Loucy (cell line): ENCODE measurements around the gene FMNL2.

Experiments
- EZH2phosphoT487 ChIP-seq: fragments of 200-600 bp; IDR thresholded peaks from 2 replicates; pipeline ENCODE4 v1.6.1; 2018; ENCODE audit warnings: antibody characterized with exemption, mild to moderate bottlenecking, moderate library complexity, borderline replicate concordance
- TF ChIP-seq, protein P1 (sequence below): fragments of 200-600 bp; sonication (generic); conservative IDR thresholded peaks from 2 replicates; pipeline ENCODE4 v1.5.1; 2014; ENCODE audit warnings: mild to moderate bottlenecking, antibody characterized with exemption, low read length

DNA sequence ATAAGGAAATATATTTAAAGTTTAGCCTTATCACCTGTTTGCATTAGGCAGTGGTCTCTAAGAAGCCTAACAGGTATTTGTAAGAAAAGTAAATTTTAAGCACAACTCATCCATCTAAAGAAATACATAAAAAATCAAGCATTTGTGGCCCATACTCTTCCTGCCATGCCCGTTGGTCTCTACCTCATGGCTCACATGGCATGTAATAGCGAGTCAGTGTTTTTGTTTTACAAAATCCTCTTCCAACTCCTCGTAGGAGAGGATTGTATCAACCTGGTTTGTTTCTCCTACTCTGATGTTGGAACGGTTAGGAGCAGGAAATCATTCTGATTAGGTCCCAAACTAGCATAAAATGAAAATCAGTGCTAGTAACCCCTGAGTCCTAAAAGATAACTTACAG is 91.8 kb downstream of the FMNL2 start:
- TF ChIP-seq, protein P1, sequence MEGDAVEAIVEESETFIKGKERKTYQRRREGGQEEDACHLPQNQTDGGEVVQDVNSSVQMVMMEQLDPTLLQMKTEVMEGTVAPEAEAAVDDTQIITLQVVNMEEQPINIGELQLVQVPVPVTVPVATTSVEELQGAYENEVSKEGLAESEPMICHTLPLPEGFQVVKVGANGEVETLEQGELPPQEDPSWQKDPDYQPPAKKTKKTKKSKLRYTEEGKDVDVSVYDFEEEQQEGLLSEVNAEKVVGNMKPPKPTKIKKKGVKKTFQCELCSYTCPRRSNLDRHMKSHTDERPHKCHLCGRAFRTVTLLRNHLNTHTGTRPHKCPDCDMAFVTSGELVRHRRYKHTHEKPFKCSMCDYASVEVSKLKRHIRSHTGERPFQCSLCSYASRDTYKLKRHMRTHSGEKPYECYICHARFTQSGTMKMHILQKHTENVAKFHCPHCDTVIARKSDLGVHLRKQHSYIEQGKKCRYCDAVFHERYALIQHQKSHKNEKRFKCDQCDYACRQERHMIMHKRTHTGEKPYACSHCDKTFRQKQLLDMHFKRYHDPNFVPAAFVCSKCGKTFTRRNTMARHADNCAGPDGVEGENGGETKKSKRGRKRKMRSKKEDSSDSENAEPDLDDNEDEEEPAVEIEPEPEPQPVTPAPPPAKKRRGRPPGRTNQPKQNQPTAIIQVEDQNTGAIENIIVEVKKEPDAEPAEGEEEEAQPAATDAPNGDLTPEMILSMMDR, result no peak
- TF ChIP-seq EZH2phosphoT487, result no peak
